ENCODE data around the gene ZNF341. TPM values are rescaled to one million over a fixed set of nuclear protein-coding genes. Genes with fewer than 3 reads are reported as not detected.

Gene ZNF341
- total and polyA plus RNA-seq, 2 of the 8 experiments (the other 6 are each of a cell fraction or from before 2014, with no cell fraction given) = 5.8 to 6.4 TPM

DNA sequence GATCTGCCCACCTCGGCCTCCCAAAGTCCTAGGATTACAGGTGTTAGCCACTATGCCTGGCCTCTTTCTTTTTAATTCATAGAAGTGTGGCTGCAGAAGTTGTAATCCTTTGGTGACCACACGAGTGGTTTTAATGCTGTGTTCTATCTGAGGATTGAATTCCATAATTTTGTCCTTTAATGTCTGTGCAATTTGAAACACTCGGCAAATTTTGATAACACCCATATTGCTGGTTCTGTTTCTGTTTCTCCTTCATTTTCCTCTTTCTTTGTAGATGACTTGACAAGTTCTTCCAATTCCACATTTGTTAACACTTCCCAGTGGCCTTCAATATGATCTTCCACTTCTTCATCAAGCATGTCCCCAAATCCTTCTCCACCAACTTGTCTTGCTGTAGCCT is 76.6 kb downstream of the ZNF341 start (continued):
- TF ChIP-seq, protein P1, sequence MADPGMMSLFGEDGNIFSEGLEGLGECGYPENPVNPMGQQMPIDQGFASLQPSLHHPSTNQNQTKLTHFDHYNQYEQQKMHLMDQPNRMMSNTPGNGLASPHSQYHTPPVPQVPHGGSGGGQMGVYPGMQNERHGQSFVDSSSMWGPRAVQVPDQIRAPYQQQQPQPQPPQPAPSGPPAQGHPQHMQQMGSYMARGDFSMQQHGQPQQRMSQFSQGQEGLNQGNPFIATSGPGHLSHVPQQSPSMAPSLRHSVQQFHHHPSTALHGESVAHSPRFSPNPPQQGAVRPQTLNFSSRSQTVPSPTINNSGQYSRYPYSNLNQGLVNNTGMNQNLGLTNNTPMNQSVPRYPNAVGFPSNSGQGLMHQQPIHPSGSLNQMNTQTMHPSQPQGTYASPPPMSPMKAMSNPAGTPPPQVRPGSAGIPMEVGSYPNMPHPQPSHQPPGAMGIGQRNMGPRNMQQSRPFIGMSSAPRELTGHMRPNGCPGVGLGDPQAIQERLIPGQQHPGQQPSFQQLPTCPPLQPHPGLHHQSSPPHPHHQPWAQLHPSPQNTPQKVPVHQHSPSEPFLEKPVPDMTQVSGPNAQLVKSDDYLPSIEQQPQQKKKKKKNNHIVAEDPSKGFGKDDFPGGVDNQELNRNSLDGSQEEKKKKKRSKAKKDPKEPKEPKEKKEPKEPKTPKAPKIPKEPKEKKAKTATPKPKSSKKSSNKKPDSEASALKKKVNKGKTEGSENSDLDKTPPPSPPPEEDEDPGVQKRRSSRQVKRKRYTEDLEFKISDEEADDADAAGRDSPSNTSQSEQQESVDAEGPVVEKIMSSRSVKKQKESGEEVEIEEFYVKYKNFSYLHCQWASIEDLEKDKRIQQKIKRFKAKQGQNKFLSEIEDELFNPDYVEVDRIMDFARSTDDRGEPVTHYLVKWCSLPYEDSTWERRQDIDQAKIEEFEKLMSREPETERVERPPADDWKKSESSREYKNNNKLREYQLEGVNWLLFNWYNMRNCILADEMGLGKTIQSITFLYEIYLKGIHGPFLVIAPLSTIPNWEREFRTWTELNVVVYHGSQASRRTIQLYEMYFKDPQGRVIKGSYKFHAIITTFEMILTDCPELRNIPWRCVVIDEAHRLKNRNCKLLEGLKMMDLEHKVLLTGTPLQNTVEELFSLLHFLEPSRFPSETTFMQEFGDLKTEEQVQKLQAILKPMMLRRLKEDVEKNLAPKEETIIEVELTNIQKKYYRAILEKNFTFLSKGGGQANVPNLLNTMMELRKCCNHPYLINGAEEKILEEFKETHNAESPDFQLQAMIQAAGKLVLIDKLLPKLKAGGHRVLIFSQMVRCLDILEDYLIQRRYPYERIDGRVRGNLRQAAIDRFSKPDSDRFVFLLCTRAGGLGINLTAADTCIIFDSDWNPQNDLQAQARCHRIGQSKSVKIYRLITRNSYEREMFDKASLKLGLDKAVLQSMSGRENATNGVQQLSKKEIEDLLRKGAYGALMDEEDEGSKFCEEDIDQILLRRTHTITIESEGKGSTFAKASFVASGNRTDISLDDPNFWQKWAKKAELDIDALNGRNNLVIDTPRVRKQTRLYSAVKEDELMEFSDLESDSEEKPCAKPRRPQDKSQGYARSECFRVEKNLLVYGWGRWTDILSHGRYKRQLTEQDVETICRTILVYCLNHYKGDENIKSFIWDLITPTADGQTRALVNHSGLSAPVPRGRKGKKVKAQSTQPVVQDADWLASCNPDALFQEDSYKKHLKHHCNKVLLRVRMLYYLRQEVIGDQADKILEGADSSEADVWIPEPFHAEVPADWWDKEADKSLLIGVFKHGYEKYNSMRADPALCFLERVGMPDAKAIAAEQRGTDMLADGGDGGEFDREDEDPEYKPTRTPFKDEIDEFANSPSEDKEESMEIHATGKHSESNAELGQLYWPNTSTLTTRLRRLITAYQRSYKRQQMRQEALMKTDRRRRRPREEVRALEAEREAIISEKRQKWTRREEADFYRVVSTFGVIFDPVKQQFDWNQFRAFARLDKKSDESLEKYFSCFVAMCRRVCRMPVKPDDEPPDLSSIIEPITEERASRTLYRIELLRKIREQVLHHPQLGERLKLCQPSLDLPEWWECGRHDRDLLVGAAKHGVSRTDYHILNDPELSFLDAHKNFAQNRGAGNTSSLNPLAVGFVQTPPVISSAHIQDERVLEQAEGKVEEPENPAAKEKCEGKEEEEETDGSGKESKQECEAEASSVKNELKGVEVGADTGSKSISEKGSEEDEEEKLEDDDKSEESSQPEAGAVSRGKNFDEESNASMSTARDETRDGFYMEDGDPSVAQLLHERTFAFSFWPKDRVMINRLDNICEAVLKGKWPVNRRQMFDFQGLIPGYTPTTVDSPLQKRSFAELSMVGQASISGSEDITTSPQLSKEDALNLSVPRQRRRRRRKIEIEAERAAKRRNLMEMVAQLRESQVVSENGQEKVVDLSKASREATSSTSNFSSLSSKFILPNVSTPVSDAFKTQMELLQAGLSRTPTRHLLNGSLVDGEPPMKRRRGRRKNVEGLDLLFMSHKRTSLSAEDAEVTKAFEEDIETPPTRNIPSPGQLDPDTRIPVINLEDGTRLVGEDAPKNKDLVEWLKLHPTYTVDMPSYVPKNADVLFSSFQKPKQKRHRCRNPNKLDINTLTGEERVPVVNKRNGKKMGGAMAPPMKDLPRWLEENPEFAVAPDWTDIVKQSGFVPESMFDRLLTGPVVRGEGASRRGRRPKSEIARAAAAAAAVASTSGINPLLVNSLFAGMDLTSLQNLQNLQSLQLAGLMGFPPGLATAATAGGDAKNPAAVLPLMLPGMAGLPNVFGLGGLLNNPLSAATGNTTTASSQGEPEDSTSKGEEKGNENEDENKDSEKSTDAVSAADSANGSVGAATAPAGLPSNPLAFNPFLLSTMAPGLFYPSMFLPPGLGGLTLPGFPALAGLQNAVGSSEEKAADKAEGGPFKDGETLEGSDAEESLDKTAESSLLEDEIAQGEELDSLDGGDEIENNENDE (IDR thresholded peaks at IDR 0.05; ENCODE audit: insufficient replicate concordance, low read length) = no peak
- no peak for TF ChIP-seq ASH2L (IDR thresholded peaks at IDR 0.05; ENCODE audit: low read length)

Data from H1 (cell line).